GM19467 (cell line): Measurements from ENCODE around the gene CYTH2.

Source experiments
- ATAC-seq: cut with Tn5 transposase; IDR thresholded peaks from one replicate; pipeline ENCODE4 v1.9.1; 2021; ENCODE audit warnings: mild to moderate bottlenecking, moderate library complexity; ENCODE audit not compliant: unreplicated experiment

CYTH2 gene

GRCh38 chr19:48492925-48493717, 24.0 kb downstream of the CYTH2 start:
- peak; percentile 57 for ATAC-seq

GRCh38 chr19:48493718-48494401, 24.7 kb downstream of the CYTH2 start:
- no peak for ATAC-seq

GRCh38 chr19:48495396-48495795, 26.2 kb downstream of the CYTH2 start:
- ATAC-seq, result no peak

DNA sequence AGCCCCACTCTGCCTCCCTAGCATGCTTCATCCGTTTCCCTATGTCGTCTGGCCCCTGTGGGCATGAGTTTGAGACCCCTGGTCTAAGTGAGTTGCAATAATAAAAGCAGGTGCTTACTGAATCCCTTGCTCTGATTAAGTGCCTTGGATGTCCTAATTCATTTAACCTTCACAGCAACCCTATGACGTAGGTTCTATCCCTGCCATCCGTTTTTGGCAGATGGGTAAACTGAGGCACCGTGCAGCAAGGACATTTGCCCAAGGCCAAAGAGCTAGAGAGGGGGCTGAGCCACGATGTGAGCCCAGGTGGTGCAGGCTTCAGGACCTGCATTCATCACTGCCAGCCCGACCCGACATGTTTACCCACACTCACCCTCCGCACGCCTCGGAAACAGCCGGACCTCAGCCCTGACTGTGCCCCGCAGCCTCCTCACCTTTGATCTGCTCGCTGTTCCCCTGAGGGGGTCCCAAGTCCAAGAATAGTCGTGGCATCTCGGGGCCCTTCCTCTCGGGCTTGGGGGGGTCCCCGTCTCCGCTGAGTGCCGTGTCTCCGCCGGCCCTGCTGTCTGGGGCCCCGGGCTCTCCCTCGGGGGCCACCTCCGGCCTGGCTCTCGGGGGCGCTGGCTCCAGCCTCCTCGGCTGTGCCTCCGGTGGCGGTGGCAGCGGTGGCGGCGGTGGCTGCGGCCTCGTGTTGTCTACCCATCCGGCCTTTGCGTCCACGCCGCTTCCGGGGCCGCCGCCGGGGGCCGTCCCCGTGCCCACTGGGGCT, 28.0 kb downstream of the CYTH2 start:
- no peak for ATAC-seq

DNA sequence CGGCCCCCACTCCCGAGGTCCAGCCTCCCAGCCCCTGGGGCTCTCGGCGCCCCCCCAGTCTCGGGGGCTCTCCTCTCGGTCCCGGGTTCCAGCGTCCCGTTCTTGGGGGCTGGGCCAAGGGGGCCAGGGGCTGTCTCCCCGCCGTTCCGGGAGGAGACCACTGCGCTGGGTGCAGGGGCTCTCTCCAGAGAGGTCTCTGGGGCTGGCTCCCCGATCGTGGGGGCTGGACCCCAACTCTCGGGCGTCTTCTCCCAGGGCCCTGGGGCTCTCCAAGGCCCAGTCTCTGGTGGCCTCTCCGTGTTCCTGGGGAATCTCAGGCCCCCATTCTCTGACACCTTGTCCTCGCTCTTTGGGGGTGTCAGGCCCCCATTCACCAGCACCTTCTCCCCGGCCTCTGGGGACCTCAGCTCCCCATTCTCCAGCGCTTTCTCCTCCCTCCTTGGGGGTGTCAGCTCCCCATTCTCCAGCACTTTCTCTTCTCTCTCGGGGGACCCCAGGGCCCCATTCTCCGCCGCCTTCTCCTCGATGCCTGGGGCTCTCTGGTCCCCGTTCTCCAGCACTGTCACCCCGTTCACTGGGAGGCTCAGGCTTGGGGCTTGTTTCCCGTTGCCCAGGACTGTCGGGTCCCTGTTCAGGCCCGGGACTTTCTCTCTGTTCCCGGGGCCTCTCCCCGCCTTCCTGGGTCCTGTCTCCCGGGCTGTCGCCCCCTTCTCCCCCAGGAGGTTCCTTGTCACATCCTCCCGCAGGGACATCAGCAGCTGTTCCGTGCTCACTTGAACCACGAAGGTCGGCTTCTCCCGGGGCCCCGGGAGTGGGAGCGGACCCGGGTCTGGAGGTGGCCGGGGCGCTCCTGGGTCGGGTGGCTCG, 28.8 kb downstream of the CYTH2 start:
- no peak for ATAC-seq

DNA sequence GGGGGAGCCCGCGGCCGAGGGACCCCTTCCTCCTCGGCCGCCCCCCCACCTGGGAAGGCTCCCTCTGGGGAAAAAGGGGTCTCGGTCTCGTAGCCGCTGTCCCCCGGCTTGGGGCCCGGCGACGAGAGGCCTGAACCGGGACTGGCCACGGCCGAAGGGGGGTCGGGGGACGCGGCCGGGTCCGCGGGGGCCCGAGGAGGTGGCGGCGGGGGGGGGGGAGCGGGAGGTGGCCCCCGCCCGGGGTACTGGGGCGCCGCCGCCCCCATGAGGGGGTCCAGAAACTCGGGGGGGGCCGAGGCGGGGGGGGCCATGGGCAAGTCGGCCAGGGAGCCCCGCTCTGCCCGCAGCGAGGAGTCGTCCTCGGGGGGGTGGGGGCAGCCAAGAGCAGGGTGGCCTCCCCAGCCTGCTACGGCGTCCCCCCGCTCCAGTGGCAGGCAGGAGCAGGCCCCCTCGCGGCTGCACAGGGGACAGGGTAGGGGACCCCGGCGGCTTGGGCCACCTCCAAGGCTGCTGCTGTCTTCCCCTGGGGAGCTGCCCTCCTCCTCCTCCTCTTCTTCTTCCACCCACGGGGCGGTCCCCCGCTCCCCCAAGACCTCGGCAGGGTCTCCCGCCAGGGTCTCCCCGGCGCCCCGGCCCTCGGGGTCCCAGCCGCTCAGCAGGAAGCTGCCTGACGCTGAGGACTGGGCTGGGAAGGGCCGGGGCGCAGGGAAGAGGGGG, 29.6 kb downstream of the CYTH2 start:
- ATAC-seq, result no peak

DNA sequence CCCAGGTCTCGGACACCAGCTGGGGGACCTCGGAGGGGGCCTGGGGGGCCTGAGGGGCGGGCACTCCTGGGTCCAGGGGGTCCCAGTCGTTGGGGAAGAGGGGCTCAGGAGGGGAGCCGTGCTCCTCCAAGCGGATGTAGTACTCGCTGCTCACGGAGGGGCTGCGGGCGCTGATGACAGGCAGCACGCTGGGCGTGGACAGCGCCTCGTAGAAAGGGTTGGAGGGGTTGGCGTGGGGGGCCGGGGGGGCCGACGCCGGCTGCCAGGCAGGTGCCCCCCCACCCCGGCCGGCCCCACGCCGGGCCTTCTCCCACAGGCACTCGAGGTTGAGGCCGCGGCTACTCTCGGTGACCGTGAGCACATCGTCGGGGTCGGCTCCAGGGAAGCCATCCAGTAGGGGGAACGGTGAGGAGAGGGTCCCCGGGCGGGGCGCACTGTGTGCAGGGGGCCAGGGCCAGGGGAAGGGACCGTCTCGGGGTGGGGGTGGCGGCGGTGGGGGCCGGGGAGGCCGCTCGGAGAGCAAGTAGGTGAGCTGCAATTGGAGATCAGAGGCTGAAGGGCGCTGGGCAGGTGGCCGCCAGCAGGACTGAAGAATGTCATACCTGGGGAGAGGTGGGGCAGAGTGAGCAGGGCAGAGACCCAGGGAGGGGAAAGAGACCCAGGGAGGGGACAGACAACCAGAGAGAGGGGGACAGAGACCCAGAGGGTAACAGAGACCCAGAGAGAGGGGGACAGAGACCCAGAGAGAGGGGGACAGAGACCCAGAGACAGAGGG, 30.3 kb downstream of the CYTH2 start:
- ATAC-seq, result no peak

- ATAC-seq, result no peak
Observed at GRCh38 chr19:48500830-48501493, 31.8 kb downstream of the CYTH2 start.

- no peak for ATAC-seq
Observed at GRCh38 chr19:48501494-48502349, 32.6 kb downstream of the CYTH2 start.

DNA sequence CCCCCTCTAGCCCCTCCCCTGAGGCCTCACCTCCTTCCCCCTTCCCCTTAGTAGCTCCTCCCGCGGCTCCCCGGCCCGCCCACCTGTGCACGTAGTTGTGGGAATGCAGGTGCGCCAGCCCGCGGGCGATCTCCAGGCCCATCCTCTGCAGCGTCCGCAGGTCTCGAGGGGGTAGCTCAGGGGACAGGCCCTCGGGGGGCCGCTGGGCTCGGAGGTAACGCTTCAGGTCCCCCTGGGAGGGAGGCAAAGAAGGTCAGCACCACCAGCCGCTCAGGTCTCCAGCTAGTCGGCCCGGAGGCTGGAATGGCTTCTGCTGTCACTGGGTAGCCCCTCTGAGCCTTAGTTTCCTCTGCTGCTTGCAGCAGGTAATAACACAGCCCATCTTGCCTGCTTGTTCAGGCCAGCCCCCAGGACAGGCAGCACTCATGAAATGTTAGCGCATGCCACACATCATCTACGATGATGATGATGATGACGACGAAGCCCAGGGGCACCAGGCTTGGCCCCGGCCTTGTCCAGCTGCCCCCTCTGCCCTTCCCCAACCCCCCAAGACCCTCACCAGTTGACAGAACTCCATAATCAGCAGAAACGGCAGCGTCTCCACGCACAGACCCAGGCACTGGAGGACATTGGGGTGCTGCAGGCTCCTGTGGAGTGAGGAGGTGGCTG, 33.3 kb downstream of the CYTH2 start:
- no peak for ATAC-seq

- ATAC-seq, result no peak
Observed at GRCh38 chr19:48506138-48506733, 37.1 kb downstream of the CYTH2 start.

DNA sequence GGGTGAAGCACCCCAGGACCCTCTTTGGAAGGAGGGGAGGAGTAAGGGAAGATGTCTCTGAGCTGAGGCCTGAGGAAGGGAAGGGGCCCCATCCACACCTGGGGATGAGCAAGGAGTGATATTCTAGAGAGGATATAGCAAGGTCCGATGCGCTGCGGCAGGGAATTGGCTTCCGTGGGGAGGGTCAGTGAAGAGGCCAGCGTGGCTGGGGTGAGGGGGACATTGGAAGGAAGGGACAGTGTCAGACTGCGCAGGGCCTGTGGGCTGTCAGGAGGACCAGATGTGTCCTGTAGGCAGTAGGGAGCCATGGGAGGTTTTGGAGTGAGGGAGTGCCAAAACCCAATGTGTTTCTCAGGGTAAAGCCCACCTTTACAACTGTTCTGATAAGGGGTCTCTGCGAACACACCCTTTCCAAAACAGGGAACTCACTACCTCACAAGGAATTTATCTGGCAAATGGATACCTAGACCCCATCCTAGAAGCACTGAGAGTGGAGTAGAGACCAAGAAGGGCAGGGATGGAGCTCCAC, 38.8 kb downstream of the CYTH2 start:
- no peak for ATAC-seq

- ATAC-seq, result no peak
Observed at GRCh38 chr19:48508729-48509411, 39.7 kb downstream of the CYTH2 start.

- no peak for ATAC-seq
Observed at GRCh38 chr19:48509467-48510194, 40.5 kb downstream of the CYTH2 start.
